Measurements from ENCODE around the gene ANKS3. TPM values are rescaled to one million over a fixed set of nuclear protein-coding genes. Genes with fewer than 3 reads are reported as not detected.

The ANKS3 gene
- total and polyA plus RNA-seq, 4 donors, result 12.6 to 26.3 (median 24.4) TPM

GRCh38 chr16:4690946-4691665 lies 43.0 kb downstream of the ANKS3 start:
- Histone ChIP-seq H3K9me3 (ENCODE audit: control insufficient read depth in 4 of 4, insufficient read depth in 3 of 4, low read length in 3 of 4) (no peaks in the 10 kb centered on the region), H3K36me3 (ENCODE audit: control insufficient read depth in 4 of 4, insufficient read depth in 4 of 4, low read length in 4 of 4) (peaks cover 0 to 47% (median 14%) of the 10 kb centered on the region in 4 donors), H3K9ac (ENCODE audit: insufficient read depth in 1 of 2, low read length in 2 of 2) (no peak overlapping the region), H3K27me3 (ENCODE audit: control insufficient read depth in 3 of 3, insufficient read depth in 3 of 3, low read length in 2 of 3) (no peaks in the 10 kb centered on the region), H3K4me1 (ENCODE audit: control insufficient read depth in 5 of 5, insufficient read depth in 5 of 5, low read length in 5 of 5) (peaks cover 0 to 22% (median 8%) of the 10 kb centered on the region in 5 donors), H3K27ac (ENCODE audit: low read depth in 1 of 2, low read length in 1 of 2) (no peak overlapping the region), H3K4me3 (no peak overlapping the region)
- 50 to 62% methylated on average over 19 of the region's 19 CpGs for WGBS, 2 donors
- DNase-seq (no peak), ATAC-seq (ENCODE audit: insufficient read depth, low FRiP score) (no peak)
- TF ChIP-seq, protein P1, sequence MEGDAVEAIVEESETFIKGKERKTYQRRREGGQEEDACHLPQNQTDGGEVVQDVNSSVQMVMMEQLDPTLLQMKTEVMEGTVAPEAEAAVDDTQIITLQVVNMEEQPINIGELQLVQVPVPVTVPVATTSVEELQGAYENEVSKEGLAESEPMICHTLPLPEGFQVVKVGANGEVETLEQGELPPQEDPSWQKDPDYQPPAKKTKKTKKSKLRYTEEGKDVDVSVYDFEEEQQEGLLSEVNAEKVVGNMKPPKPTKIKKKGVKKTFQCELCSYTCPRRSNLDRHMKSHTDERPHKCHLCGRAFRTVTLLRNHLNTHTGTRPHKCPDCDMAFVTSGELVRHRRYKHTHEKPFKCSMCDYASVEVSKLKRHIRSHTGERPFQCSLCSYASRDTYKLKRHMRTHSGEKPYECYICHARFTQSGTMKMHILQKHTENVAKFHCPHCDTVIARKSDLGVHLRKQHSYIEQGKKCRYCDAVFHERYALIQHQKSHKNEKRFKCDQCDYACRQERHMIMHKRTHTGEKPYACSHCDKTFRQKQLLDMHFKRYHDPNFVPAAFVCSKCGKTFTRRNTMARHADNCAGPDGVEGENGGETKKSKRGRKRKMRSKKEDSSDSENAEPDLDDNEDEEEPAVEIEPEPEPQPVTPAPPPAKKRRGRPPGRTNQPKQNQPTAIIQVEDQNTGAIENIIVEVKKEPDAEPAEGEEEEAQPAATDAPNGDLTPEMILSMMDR (IDR thresholded peaks at IDR 0.05; ENCODE audit: control extremely low read depth, extremely low read depth), result no peak

- DNase-seq (no peak), ATAC-seq (ENCODE audit: insufficient read depth, low FRiP score) (no peak)
- peaks cover 0 to 13% (median 6%) of the 10 kb centered on the region in 5 donors for H3K4me1 ChIP-seq (ENCODE audit: control insufficient read depth in 5 of 5, insufficient read depth in 5 of 5, low read length in 5 of 5)
- 84 to 85% methylated on average over 31 of the region's 31 CpGs for WGBS, 2 donors
- H3K4me3 ChIP-seq, result no peak overlapping the region
- H3K9me3 ChIP-seq (ENCODE audit: control insufficient read depth in 4 of 4, insufficient read depth in 3 of 4, low read length in 3 of 4), result no peaks in the 10 kb centered on the region
- TF ChIP-seq, protein P1 (IDR thresholded peaks at IDR 0.05; ENCODE audit: control extremely low read depth, extremely low read depth), result no peak
- no peak overlapping the region for H3K27ac ChIP-seq (ENCODE audit: low read depth in 1 of 2, low read length in 1 of 2)
- peaks cover 0 to 50% (median 7%) of the 10 kb centered on the region in 4 donors for H3K36me3 ChIP-seq (ENCODE audit: control insufficient read depth in 4 of 4, insufficient read depth in 4 of 4, low read length in 4 of 4)
- no peak overlapping the region for H3K9ac ChIP-seq (ENCODE audit: insufficient read depth in 1 of 2, low read length in 2 of 2)
- H3K27me3 ChIP-seq (ENCODE audit: control insufficient read depth in 3 of 3, insufficient read depth in 3 of 3, low read length in 2 of 3), result no peaks in the 10 kb centered on the region
Measured at GRCh38 chr16:4689864-4690704, 44.0 kb downstream of the ANKS3 start.

- H3K9me3 ChIP-seq (ENCODE audit: control insufficient read depth in 4 of 4, insufficient read depth in 3 of 4, low read length in 3 of 4), result no peaks in the 10 kb centered on the region
- H3K4me1 ChIP-seq (ENCODE audit: control insufficient read depth in 5 of 5, insufficient read depth in 5 of 5, low read length in 5 of 5), result peaks cover 0 to 8% (median 4%) of the 10 kb centered on the region in 5 donors
- 91 to 92% methylated on average over 21 of the region's 21 CpGs for WGBS, 2 donors
- H3K27me3 ChIP-seq (ENCODE audit: control insufficient read depth in 3 of 3, insufficient read depth in 3 of 3, low read length in 2 of 3), result no peaks in the 10 kb centered on the region
- no peak overlapping the region for H3K4me3 ChIP-seq
- H3K36me3 ChIP-seq (ENCODE audit: control insufficient read depth in 4 of 4, insufficient read depth in 4 of 4, low read length in 4 of 4), result peaks cover 0 to 58% (median 6%) of the 10 kb centered on the region in 4 donors
- TF ChIP-seq, protein P1 (IDR thresholded peaks at IDR 0.05; ENCODE audit: control extremely low read depth, extremely low read depth), result no peak
- no peak overlapping the region for H3K27ac ChIP-seq (ENCODE audit: low read depth in 1 of 2, low read length in 1 of 2)
- no peak overlapping the region for H3K9ac ChIP-seq (ENCODE audit: insufficient read depth in 1 of 2, low read length in 2 of 2)
- no peak for ATAC-seq (ENCODE audit: insufficient read depth, low FRiP score)
- DNase-seq, result no peak
Measured at GRCh38 chr16:4689091-4689671, 44.9 kb downstream of the ANKS3 start.

Measured in lung (tissue), 12 donors.